OCI-M2 (cell line): Measurements from ENCODE around the gene SPSB3.

Experiments
- DNase-seq: peaks from one replicate; lab custom pipeline; 2025; ENCODE audit not compliant: unreplicated experiment; lab: John Stamatoyannopoulos, UW

SPSB3 gene

GRCh38 chr16:1782408-1783264, at the start of gene SPSB3, which contains the start of gene NUBP2:
Gene SPSB3, minus strand, starts transcription at chr16:1782571. Its CDS starts 1,088 bp downstream, at chr16:1781483.
Gene NUBP2, plus strand, starts transcription at chr16:1782960. Its CDS starts 61 bp downstream, at chr16:1783021.
- peak; percentile 87 for DNase-seq

GRCh38 chr16:1831186-1832075, 49.1 kb upstream of the SPSB3 start:
- DNase-seq, result no peak

- no peak for DNase-seq
Measured at GRCh38 chr16:1830213-1830612, 47.8 kb upstream of the SPSB3 start.

- DNase-seq, result no peak
Measured at GRCh38 chr16:1828645-1829410, 46.5 kb upstream of the SPSB3 start.

- DNase-seq, result peak; percentile 61
Measured at GRCh38 chr16:1826691-1827573, 44.6 kb upstream of the SPSB3 start, which contains the start of the genes FAHD1 and HAGH. Gene FAHD1, plus strand, starts transcription at chr16:1827206. Its CDS starts 33 bp downstream, at chr16:1827239. Gene HAGH, minus strand, starts transcription at chr16:1826825. Its CDS starts 38 bp downstream, at chr16:1826787.

- DNase-seq, result no peak
Measured at GRCh38 chr16:1825864-1826690, 43.7 kb upstream of the SPSB3 start.

- no peak for DNase-seq
Measured at GRCh38 chr16:1825381-1825863, 43.1 kb upstream of the SPSB3 start.

- DNase-seq, result no peak
Measured at GRCh38 chr16:1823821-1824220, 41.5 kb upstream of the SPSB3 start.

- no peak for DNase-seq
Measured at GRCh38 chr16:1822801-1823200, 40.4 kb upstream of the SPSB3 start.

GRCh38 chr16:1821861-1822611, 39.7 kb upstream of the SPSB3 start:
- no peak for DNase-seq

GRCh38 chr16:1820946-1821290, 38.5 kb upstream of the SPSB3 start:
- no peak for DNase-seq

GRCh38 chr16:1820096-1820945, 38.0 kb upstream of the SPSB3 start:
- DNase-seq, result no peak

GRCh38 chr16:1819611-1820010, 37.2 kb upstream of the SPSB3 start:
- DNase-seq, result no peak

GRCh38 chr16:1818873-1819525, 36.6 kb upstream of the SPSB3 start:
- no peak for DNase-seq

GRCh38 chr16:1818204-1818872, 36.0 kb upstream of the SPSB3 start:
- no peak for DNase-seq

GRCh38 chr16:1817716-1818115, 35.3 kb upstream of the SPSB3 start:
- no peak for DNase-seq
